Large intestine (tissue), 3 donors: ENCODE results near the gene NLRP1. TPM values are rescaled to one million over a fixed set of nuclear protein-coding genes. Genes with fewer than 3 reads are reported as not detected.
"Not testable (repeated sequence)": the region's sequence is repeated elsewhere in the genome, so short reads cannot be mapped to it uniquely, and the experiment has no call there.

Experiments used
- DNase-seq, 2 donors: peaks; one replicate each; pipeline versions ENCODE4 v3.0.0 to v3.0.0-alpha.2; 2013
- H3K27ac ChIP-seq: one replicate; pipeline ENCODE4 v1.5.1; 2013; ENCODE audit warnings: low read length
- H3K27me3 ChIP-seq: 2 replicates; pipeline ENCODE4 v1.6.1; 2013; ENCODE audit warnings: low read length; ENCODE audit not compliant: control insufficient read depth, insufficient read depth
- H3K36me3 ChIP-seq: 2 replicates; pipeline ENCODE4 v1.6.1; 2013; ENCODE audit warnings: low read length; ENCODE audit not compliant: control insufficient read depth, insufficient read depth
- H3K4me1 ChIP-seq: one replicate; pipeline ENCODE4 v1.6.1; 2013; ENCODE audit warnings: low read length; ENCODE audit not compliant: control insufficient read depth, insufficient read depth
- H3K4me3 ChIP-seq: one replicate; pipeline ENCODE4 v1.5.1; 2013; ENCODE audit warnings: low read length
- H3K9me3 ChIP-seq: one replicate; pipeline ENCODE4 v1.6.1; 2013; ENCODE audit warnings: mild to moderate bottlenecking, low read depth, low read length, moderate library complexity; ENCODE audit not compliant: control insufficient read depth
- WGBS: methylation state at CpG from one replicate; pipeline ENCODE4 v1.1.5; 2013; ENCODE audit warnings: low lambda C conversion rate; ENCODE audit not compliant: insufficient coverage; 5-methylcytosine and 5-hydroxymethylcytosine counted together
- polyA plus RNA-seq: library from polyadenylated mRNA; unstranded; fragments of 120-200 nt; gene quantifications from one replicate; pipeline ENCODE4 v1.2.1, GENCODE V29; 2013

The NLRP1 gene
- polyA plus RNA-seq, 1 donor, result 29.1 TPM

GRCh38 chr17:5580367-5580766 is 3.9 kb downstream of the NLRP1 start:
- Histone ChIP-seq H3K27me3 (no peaks in the 10 kb centered on the region), H3K4me3 (no peak overlapping the region), H3K36me3 (no peaks in the 10 kb centered on the region), H3K27ac (no peak overlapping the region), H3K4me1 (no peaks in the 10 kb centered on the region), H3K9me3 (no peaks in the 10 kb centered on the region)
- DNase-seq, result no peak

DNA sequence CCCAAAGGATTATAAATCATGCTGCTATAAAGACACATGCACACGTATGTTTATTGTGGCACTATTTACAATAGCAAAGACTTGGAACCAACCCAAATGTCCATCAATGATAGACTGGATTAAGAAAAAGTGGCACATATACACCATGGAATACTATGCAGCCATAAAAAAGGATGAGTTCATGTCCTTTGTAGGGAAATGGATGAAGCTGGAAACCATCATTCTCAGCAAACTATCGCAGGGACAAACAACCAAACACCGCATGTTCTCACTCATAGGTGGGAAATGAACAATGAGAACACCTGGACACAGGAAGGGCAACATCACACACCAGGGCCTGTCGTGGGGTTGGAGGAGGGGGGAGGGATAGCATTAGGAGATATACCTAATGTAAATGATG is 5.5 kb downstream of the NLRP1 start:
- H3K4me1 ChIP-seq, H3K27me3 ChIP-seq, H3K27ac ChIP-seq, DNase-seq, H3K9me3 ChIP-seq, H3K4me3 ChIP-seq, H3K36me3 ChIP-seq: not testable (repeated sequence)
- no CpG with 5 or more reads among the region's 4 CpGs for WGBS

- WGBS, result no CpG with 5 or more reads among the region's 7 CpGs
- not testable (repeated sequence) for H3K4me3 ChIP-seq, DNase-seq, H3K27me3 ChIP-seq, H3K27ac ChIP-seq, H3K36me3 ChIP-seq, H3K4me1 ChIP-seq, H3K9me3 ChIP-seq
Observed at GRCh38 chr17:5573017-5573416, 11.3 kb downstream of the NLRP1 start.

- Histone ChIP-seq H3K9me3 (no peaks in the 10 kb centered on the region), H3K4me1 (no peaks in the 10 kb centered on the region), H3K4me3 (no peak overlapping the region), H3K27me3 (peaks cover 4% of the 10 kb centered on the region), H3K36me3 (no peaks in the 10 kb centered on the region), H3K27ac (no peak overlapping the region)
- 83% methylated on average over 1 of the region's 1 CpG for WGBS
- DNase-seq, result no peak
Observed at GRCh38 chr17:5571281-5571680, 13.0 kb downstream of the NLRP1 start.

GRCh38 chr17:5565808-5566207 is 18.5 kb downstream of the NLRP1 start:
- DNase-seq, result no peak
- H3K4me1 ChIP-seq, result no peaks in the 10 kb centered on the region
- no peak overlapping the region for H3K4me3 ChIP-seq
- peaks cover 4% of the 10 kb centered on the region for H3K27me3 ChIP-seq
- H3K36me3 ChIP-seq, result no peaks in the 10 kb centered on the region
- no peaks in the 10 kb centered on the region for H3K9me3 ChIP-seq
- WGBS, result 77% methylated on average over 1 of the region's 2 CpGs
- no peak overlapping the region for H3K27ac ChIP-seq

- no peak overlapping the region for H3K27ac ChIP-seq
- H3K9me3 ChIP-seq, result no peaks in the 10 kb centered on the region
- no peak for DNase-seq
- H3K36me3 ChIP-seq, result no peaks in the 10 kb centered on the region
- no peak overlapping the region for H3K4me3 ChIP-seq
- 100% methylated on average over 1 of the region's 2 CpGs for WGBS
- no peaks in the 10 kb centered on the region for H3K4me1 ChIP-seq
- H3K27me3 ChIP-seq, result peaks cover under 1% of the 10 kb centered on the region
Observed at GRCh38 chr17:5563456-5563855, 20.9 kb downstream of the NLRP1 start.

- Histone ChIP-seq H3K27ac (no peak overlapping the region), H3K9me3 (no peaks in the 10 kb centered on the region), H3K4me3 (no peak overlapping the region), H3K36me3 (no peaks in the 10 kb centered on the region), H3K27me3 (no peaks in the 10 kb centered on the region), H3K4me1 (no peaks in the 10 kb centered on the region)
- 60% methylated on average over 1 of the region's 6 CpGs for WGBS
- DNase-seq, result no peak
Observed at GRCh38 chr17:5562661-5563360, 21.5 kb downstream of the NLRP1 start.

GRCh38 chr17:5561736-5562571 is 22.4 kb downstream of the NLRP1 start:
- Histone ChIP-seq H3K4me1 (no peaks in the 10 kb centered on the region), H3K27ac (no peak overlapping the region), H3K27me3 (no peaks in the 10 kb centered on the region), H3K9me3 (no peaks in the 10 kb centered on the region), H3K36me3 (no peaks in the 10 kb centered on the region), H3K4me3 (no peak overlapping the region)
- no CpG with 5 or more reads among the region's 14 CpGs for WGBS
- DNase-seq, result no peak

DNA sequence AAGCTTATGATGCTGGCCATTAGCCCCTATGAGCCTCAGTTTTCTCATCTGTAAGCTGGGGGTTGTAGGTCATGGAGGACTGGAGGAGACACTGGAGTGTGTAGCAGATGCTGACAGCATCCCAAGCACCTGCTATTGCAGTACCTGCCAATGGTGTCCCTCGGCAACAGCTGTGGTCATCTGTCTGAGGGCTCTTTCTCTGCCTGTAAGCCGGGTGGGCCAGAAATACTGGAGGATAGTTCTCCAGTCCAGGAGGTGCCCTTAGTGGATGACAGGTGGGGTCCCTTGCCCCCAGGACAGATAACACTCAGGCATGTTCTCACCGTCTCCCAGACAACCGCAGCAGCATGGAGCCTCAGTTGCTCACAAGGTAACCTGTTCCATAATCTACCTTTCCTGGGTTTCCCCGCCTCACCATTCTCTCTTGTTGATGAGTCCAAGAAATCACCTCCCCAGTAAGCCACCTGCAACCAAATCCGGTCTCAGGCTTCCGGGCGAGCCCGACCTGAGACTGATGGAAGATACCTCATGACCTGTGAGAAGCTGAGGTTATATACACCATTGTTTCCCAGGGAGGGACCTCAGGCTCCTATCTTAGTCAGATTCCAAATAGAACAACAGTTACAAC is 23.8 kb downstream of the NLRP1 start:
- no CpG with 5 or more reads among the region's 9 CpGs for WGBS
- Histone ChIP-seq H3K27me3 (no peaks in the 10 kb centered on the region), H3K9me3 (no peaks in the 10 kb centered on the region), H3K36me3 (no peaks in the 10 kb centered on the region), H3K4me1 (no peaks in the 10 kb centered on the region), H3K4me3 (no peak overlapping the region), H3K27ac (no peak overlapping the region)
- DNase-seq, result no peak

- Histone ChIP-seq H3K9me3 (no peaks in the 10 kb centered on the region), H3K4me3 (no peak overlapping the region), H3K27ac (no peak overlapping the region), H3K27me3 (no peaks in the 10 kb centered on the region), H3K36me3 (no peaks in the 10 kb centered on the region), H3K4me1 (no peaks in the 10 kb centered on the region)
- WGBS, result 100% methylated on average over 1 of the region's 16 CpGs
- no peak for DNase-seq
Observed at GRCh38 chr17:5558815-5559785, 25.2 kb downstream of the NLRP1 start.
